Inflammatory macrophage treated with lipopolysaccharide for 4 hours (primary cell): ENCODE data around the gene SRPK1.

Source experiments
- DNase-seq: peaks from one replicate; pipeline ENCODE4 v3.0.0-alpha.2; 2020

Gene SRPK1

DNA sequence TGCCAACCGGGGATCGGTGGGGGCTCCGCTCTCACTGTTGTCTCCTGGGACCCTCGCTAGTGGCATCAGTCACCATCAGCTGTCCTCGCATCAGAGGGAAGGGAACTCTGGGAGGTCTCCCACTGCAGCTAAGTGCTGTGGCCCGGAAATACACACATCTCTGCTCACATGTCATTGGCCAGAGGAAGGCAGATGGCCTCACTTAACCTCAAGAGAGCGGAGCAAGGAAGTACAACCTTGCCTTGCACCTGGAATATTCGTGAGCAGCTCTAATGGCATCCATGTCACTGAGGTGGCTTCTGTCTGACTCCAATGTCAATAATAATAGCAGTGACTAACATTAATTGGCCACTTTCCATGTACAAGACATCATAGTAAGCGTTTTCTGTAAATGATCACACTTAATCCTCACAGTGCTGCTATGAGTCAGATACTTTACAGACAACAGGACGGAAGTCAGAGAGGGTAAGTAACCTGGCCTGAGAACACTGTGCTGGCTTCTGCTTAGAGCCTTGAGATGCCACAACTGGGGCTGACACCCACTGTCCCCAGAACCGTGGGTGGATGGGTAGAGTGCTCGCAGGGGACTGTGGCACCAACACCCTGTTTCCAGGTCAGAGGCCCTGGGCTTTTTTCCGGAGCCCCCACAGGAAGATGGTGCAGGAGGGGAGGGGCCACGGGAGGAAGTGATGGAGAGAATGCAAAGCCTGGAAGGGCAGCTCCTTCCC, 109.8 kb downstream of the SRPK1 start:
- DNase-seq = no peak

DNA sequence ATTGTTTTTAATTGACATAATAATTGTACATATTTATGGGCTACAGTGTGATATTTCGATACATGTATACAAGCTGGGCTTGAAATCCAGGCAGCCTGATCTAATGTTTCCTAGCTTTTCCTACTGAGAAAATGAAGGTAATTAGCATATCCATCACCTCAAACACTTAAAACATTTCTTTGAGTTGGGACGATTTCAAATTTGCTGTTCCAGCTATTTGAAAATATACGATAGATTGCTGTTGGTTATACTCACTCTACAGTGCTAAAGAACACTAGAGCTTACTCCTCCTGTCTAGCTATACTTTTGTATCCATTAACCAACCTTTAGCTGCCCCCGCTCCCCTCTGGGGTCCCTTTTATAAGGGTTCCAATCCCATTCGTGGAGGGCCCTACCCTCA, 111.1 kb downstream of the SRPK1 start:
- DNase-seq = no peak

DNA sequence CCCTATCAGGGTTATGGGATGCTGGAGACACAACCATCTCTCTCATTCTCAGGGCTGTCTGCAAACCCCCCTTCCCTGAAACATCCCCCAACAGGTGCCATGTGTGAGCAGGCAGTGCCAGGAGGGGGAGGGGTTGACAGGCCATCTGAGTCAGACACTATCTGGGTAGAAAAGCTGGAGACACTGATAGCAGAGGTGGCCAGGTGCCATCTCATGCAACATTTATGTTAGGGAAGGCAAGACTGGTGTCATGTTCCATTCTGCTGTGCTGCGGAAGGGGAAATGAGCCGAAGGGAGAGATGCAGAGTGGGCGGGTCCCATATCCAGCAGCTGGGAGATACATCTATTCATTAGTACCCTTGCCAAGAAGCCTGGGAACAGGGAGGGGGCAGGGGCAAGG, 112.2 kb downstream of the SRPK1 start:
- no peak for DNase-seq

DNA sequence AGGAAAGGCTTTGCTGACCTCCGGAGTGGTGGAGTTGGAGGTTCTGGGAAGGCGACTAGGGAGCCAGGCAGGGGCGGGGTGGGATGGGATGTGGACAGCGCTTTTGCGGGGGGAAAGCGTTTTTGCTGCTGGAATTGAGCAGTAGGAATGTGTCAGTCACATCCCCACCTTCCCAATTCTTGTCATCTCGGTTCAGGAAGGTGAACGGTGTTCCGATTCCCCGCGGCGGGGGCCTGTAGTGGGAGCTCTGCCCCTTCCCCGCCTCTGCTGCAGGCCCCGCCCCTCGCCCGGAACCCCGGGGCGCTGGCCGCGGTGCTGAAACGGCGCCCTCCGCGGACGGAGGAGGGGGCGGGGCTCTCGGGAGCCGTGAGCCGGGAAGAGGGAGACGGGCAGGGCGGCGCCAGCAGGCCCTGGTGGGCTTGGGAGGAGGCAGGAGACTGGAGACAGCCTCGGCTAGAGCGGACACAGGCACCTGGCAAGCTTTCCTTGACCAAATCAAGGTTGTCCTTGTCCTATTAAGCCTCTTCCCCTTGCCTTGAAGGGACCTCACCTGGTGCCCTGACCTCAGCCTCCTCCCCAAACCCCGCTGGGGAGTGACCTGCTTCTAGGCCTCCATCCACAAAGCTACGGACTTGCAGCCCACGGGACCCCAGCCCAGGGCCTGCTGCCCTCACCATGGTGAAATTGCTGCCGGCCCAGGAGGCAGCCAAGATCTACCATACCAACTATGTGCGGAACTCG, 115.7 kb downstream of the SRPK1 start, which contains the start of gene LHFPL5:
TSS of gene LHFPL5 (plus strand) at position 357 of the 741 bp plus-strand sequence. CDS start at position 676, 319 bp downstream.
- DNase-seq = no peak

DNA sequence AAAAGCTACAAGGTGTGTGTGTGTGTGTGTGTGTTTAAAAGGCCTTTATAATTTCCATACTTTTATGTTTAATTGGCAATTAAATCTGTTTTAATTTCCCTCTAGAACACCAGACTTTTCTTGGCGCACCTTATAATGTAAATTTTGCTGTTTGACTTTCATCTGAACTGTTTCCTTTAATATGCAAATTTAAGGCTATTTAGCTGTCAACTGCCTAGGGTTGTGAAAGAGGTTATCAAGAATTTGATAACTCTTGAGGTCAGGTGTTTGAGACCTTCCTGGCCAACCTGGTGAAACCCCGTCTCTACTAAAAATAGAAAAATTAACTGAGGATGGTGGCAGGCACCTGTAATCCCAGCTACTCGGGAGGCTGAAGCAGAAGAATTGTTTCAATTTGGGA, 119.8 kb downstream of the SRPK1 start:
- DNase-seq = no peak

DNA sequence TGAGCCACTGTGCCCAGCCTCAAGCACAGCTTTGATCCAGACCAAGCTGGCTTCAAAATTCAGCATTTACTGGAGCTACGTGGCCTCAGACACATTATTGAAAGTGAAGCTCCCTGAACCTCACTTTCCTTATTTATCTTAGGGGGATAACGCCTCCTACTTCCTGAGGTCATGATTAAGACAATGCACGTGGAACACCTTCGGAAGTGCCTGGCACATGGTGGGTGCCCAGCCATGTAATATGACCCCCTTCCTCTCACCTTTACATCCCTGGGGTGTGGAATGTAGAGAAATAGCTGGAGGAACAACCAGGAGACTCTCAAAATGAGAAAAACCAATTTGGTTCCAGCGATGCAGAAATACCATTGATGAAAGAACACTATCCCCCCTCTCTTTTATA, 122.2 kb downstream of the SRPK1 start:
- DNase-seq = no peak

DNA sequence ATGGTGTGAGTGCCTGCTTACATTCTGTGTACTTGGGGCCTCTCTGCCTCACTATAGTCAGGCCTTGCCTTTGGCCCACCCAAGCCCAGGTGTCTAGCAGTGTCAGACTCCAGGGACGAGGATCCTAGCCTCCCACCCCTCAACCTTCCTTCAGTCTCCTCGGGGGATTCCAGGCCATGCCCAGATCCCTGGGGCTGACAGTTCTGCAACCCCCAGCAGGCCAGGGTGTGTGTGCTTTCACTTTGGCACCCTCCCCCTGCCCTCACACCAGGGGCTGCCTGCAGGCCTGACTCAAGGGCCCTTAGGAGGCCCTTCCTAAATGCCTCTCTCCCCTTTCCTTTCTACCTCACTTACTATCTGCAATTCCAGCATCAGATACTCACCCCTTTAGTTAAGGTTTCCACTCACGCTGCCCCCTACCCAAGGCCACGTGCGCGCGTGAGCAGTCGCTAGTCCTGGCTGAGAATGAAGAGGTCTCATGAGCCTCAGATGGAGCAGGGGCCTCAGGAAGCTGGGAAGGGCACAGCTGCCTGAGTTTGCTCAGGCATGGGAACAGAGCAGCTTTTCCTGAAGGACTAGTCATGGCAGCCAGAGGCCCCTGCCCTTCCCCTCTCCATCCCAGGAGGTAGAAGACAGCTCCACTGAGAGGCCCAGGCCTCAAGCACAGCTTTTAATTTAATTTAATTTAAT, 122.9 kb downstream of the SRPK1 start:
- DNase-seq = no peak

DNA sequence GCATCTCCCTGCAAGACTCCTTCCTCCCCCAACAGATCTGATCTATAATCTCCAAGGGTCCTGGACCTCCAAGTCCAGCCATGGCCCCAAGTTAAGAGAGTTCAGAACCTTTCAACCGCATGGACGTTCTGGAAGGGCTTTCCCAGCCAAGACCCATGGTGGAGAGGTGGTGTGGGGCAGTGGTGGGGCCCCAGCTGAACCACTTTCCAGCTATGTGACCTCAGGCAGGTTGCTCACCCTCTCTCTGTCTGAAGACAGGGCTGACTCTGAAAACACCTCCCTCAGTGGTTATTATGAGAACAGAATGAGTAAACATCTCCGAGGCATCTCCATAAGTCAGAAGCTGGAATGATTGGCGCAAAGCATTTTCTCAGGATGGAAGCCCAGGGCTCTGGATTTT, 124.7 kb downstream of the SRPK1 start:
- DNase-seq = no peak

DNA sequence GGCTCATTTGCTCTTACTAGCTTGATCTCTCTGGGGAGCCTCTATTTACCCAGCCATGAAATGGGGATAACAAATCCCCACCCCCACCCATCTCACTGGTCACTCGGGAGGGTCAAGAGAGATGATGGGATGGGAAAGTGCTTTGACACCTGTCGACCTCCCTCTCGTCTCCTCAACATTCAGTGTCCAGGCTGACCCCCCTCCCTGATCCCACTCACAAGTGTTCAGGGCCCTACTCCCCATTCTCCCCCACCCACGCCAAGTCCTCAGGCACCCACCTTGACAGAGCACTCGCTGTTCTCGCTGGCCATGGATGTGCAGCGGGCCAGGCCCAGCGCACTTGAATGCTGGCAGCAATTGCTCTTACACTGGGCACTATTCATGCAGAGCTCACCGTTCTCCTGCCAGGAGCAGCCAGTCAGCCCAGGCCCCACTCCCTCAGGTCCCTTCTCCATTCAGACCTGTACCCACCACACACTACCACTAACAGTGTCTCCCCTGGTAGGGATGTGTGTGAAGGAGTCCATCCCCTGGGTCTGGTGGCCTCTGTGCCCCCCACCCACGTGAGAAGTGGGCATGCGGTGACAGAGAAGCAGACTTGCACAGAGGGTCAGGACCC, 125.3 kb downstream of the SRPK1 start:
- DNase-seq = no peak

DNA sequence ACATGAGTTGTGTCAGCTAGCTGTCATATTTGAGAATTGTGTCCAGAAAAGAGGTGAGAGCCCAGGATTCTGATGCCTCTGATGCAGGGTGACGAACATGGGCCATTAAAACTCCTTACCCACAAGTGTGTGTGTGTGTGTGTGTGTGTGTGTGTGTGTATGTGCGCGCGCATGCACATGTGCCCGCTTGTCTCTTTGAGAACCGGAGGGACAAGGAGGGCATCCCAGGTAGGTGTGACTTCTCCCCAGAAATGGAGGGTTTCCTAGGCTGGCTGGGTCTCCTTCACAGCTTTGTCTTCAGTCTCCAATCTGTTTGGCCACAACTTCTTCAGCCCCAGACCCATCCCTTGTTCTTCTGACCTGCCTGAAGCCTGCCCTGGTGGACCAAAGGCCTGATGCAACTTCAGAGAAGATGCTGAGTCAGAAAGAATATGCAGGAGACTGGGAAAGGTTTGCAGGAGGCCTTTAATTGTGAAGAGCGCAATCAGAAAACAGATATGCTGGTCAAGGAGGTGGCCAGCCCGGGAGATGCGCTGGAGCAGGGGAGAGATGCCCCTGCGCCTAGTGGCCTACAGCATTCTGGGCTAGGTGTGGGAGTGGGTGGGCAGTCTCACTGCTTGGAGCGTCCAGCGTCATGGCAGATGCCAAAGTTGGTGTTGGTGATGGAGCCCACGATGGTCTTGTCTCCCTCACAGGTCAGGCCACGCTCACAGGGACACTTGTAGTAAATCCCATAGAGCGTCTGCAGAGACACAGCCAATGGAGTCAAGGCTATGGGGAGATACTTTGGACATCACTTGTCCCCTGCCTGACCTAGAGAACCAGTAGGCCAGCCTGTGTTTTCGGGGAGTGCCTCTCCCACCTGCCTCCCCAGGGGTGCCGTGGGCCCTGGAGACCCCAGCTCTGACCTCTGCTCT, 126.1 kb downstream of the SRPK1 start:
- no peak for DNase-seq

DNA sequence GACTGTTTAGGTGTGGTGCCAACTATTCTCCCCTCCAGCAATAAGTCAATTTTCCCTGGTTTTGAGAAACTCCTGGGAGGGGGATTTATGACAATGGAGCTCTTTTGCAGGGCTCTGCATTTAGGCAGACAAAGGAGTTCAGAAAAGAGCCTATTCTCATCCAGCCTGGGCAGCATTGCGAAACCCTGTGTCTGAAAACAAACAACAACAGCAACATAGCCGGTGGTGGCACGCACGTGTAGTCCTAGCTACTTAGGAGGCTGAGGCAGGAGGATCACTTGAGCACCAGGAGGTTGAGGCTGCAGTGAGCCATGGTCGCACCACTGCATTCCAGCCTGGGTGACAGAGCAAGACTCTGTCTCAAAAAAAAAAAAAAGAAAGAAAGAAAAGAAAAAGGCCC, 130.2 kb downstream of the SRPK1 start:
- no peak for DNase-seq

DNA sequence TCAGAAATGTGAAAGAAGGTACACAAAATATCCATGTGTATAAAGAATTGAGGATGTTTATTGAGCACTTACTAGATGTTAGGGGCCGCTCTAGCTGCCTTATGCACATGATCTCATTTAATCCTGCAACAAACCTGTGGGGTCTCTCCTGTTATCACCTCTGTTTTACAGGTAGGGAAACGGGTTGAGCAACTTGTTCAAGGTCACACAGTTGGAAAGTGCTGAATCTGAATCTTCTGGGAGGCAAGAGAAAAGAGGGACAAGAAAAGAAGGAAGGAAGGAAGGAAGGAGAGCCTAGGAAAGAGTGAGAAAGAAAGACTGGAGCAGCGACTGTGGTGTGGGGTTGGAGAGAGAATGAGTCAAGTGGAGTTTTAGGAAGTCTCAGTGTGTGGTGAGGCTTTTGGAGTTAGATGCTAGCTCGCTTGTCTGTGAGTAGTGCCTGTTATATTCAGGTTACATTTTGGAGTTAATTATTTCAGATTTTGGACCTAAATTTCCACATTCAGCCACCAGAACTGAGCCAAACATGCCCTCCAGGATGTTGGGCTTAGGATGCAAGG, 132.4 kb downstream of the SRPK1 start:
- DNase-seq = no peak

DNA sequence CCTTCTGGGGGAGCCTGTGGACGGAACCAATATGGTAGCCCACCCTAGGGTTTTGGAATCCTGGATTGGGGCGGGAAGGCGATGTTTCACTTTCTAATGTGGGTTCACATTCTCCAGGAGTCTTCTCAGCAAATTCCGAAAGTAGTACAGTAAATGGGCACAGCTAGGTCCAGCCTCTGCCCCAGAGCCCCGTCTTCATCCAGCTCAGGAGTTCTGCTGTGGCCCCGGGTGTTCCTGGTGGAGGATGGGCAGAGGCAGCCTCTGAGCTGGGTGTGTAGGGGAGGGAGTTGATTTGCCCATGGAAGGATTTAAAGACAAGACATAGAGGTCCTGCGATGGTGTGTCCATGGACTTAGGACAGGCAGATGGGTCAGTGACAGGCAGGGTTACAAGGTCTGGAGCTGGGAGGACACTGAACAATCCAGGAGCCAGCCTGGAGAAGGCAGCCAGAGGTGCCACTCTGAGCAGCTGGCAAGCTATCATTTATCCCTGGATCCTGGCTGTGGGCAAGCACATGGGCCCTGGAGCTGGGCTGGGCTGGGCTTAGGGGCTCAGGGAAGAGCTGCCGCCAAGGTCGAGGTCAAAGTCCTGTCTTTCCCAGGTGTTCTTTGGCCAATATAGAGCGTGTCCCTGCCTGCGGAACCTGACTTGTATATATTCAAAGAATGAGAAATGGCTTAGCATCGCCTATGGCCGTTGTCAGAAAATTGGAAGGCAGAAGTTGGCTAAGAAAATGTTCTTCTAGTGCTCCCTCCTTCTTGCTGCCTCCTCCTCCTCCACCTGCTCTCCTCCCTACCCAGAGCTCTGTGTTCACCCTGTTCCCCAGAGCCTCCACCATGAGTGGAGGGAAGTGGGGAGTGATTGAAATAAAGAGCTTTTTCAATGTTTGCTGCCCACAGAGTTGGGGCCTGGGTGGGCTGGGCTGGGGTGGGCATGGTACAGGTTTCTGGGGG, 133.4 kb downstream of the SRPK1 start:
- DNase-seq = no peak

DNA sequence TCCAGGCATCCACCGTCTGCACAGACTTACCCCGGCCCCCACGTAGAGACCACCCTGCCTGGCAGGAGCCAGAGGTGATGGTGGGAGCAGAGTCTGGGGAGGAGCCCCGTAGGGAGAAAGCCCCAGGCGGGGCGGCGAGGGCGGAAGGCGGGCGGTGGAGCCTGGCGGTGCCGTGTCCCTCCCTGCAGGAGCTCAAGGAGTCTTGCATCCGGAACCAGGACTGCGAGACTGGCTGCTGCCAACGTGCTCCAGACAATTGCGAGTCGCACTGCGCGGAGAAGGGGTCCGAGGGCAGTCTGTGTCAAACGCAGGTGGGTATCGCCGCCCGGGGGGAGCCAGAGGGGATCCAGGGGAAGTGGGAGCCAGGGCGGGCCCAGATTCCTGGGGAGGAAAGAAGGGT, 134.1 kb downstream of the SRPK1 start:
- DNase-seq = no peak

DNA sequence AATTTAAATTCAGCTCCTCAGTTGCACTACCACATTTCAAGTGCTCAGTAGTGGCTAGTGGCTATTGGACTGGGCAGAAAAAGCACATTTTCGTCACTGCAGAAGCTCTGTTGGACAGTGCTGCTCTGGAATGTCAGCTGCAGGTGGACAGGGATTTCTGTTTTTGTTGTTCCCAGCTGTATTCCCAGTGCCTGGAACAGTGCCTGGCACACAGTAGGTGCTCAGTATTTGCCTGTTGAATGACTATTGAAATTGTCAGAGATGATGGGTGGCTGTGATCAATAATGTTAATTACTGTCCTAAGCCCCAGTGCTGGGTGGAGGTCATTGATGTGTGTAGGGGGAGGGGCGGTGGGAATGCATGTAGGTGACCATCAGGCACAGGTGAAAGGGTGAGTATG, 134.6 kb downstream of the SRPK1 start:
- DNase-seq = no peak

DNA sequence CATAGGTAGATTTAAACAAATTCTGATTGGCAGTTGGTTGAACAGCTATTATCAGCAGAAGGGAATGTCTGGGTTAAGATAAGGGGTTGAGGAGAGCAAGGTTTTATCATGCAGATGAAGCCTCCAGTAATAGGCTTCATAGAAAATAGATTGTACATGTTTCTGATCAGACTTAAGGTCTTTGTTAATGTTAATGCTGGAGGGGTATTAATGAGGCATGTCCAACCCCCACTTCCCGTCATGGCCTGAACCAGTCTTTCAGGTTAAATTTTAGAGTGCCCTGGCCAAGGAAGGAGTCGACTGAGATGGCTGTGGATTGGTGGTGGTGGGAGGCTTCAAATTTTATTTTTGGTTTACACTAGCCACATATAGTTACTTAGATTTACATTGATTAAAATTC, 136.7 kb downstream of the SRPK1 start:
- no peak for DNase-seq
